Endothelial cell of coronary artery (primary cell): ENCODE data around the gene CLEC9A. TPM values are rescaled to one million over a fixed set of nuclear protein-coding genes. Genes with fewer than 3 reads are reported as not detected.

Experiments
- total RNA-seq: library from RNA; depleted of rRNA; stranded (reverse); fragments of >200 nt; gene quantifications from 2 replicates; pipeline ENCODE4 v1.2.3, GENCODE V29; 2014

CLEC9A gene
- not detected in 2 replicates for total RNA-seq

GRCh38 chr12:10030446-10030845 is at the start of gene CLEC9A:
Gene CLEC9A (plus strand): TSS chr12:10030682. CDS start chr12:10052688, 22,006 bp downstream.

DNA sequence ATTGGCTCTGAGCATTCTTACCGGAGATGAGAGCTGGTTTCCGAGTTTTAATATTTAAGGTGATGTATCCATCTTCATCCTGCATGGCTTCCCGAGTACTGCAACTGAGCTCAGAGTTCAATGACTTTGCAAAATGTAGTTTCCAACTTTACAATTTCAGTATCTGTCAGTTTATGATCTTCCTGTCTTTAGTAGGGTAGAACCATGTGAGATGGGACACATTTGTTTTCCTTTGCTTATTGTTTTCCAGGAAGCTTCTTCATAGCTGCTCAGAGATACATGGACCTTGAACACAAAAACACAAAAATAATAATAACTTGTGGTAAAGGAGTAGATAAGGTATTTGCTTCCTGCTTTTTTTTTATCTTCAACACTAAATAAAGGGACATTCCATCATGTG is 31.5 kb upstream of the CLEC9A start, which contains the start of gene CLEC1B:
CLEC1B (minus strand) TSS at position 106 of the 400 bp plus-strand sequence; CDS start at position 85, 21 bp downstream.

DNA sequence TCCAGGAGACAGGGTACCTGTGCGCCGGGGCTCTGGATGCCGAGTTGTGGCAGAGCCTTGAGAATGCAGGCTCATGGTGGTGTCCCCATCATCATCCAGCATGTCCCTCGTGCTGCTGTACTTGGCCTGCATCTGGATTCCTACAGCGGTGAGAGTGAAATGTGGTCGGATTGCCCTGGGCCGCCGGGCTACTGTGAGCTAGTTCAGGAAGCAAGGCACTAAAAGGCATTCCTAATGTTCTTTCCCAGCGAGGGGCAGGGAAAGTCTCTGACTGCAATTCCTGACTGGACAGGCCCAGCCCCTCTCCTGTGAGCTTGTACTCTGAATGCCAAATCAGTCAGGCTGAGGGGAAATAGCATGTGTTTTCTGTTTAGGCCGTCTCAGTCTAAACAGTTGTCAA is 68.3 kb downstream of the CLEC9A start, which contains the start of gene CLEC1A:
CLEC1A (minus strand) TSS at position 195 of the 400 bp plus-strand sequence; CDS start at position 132, 63 bp downstream.

Other genes starting within 250 kb of the CLEC9A start
- gene KLRF1, start 203.2 kb upstream of the CLEC9A start, total RNA-seq, result not detected in 2 replicates
- gene CLEC2B, start 161.3 kb upstream of the CLEC9A start, total RNA-seq, result 10.3 and 36.7 TPM in 2 replicates
- not detected in 2 replicates for gene KLRF2, start 149.2 kb upstream of the CLEC9A start, total RNA-seq
- gene CLEC2A, start 98.3 kb upstream of the CLEC9A start, total RNA-seq, result not detected in 2 replicates
- gene CLEC12A, start 59.3 kb upstream of the CLEC9A start, total RNA-seq, result not detected in 2 replicates
- gene CLEC1B, start 31.6 kb upstream of the CLEC9A start, total RNA-seq, result not detected in 2 replicates
- gene CLEC12B, start 20.1 kb upstream of the CLEC9A start, total RNA-seq, result 0.09 and 0.45 TPM in 2 replicates
- gene CLEC1A, start 68.3 kb downstream of the CLEC9A start, total RNA-seq, result 2.4 and 15.2 TPM in 2 replicates
- 0.09 and 0.18 TPM in 2 replicates for gene CLEC7A, start 99.5 kb downstream of the CLEC9A start, total RNA-seq
- gene OLR1, start 141.4 kb downstream of the CLEC9A start, total RNA-seq, result not detected in 2 replicates
- gene TMEM52B, start 148.3 kb downstream of the CLEC9A start, total RNA-seq, result not detected in 2 replicates
- 38.8 and 52.2 TPM in 2 replicates for gene GABARAPL1, start 182.2 kb downstream of the CLEC9A start, total RNA-seq